HCT116 (cell line): Measurements from ENCODE around the gene CCDC142. TPM values are rescaled to one million over a fixed set of nuclear protein-coding genes. Genes with fewer than 3 reads are reported as not detected.
A peak's percentile ranks its signal among the peaks of the same experiment; 100 is the strongest.

Experiments used
- ATAC-seq: fragments of 200-7000 bp; cut with Tn5 transposase; 2 replicates; pipeline ENCODE4 v1.9.1; 2020; ENCODE audit warnings: mild to moderate bottlenecking, moderate library complexity
- BruUV-seq: library from RNA; stranded (reverse); fragments of 400-500 nt; replicated peaks from 2 replicates; lab custom pipeline; 2021; lab: Mats Ljungman, UMichigan
- CTCF ChIA-PET: fragments of 300-600 bp; sonication (Branson Sonifier 250); formaldehyde crosslinking; loops from one replicate; lab custom pipeline; 2021; ENCODE audit warnings: antibody characterized with exemption; lab: Charles Lee
- POLR2A ChIA-PET: fragments of 300-600, 350-600 bp; sonication (Branson Sonifier 250); formaldehyde crosslinking; loops from one replicate; lab custom pipeline; 2021; ENCODE audit warnings: antibody characterized with exemption; lab: Charles Lee
- RAD21 ChIA-PET, 2 experiments: fragments of 300-600 bp; sonication (Branson Sonifier 250); formaldehyde crosslinking; loops; one replicate each; lab custom pipeline; 2023; ENCODE audit warnings: low total read pairs in 2 of 2; ENCODE audit not compliant: uncharacterized antibody in 2 of 2, unreplicated experiment in 2 of 2, low non-redundant PET in 1 of 2; lab: Charles Lee
- DNase-seq: peaks from one replicate; pipeline ENCODE4 v3.0.0-alpha.2; 2010; ENCODE audit warnings: low read depth, low spot score
- H2AFZ ChIP-seq: fragments of 200-600 bp; shearing (Covaris generic), sonication (generic); 2 replicates; pipeline ENCODE4 v1.6.1; 2017; ENCODE audit warnings: low read depth, mixed run types, mixed read lengths, antibody characterized with exemption, low read length; ENCODE audit not compliant: poor library complexity, severe bottlenecking
- H3K27ac ChIP-seq: 2 replicates; pipeline ENCODE4 v1.5.1; 2012; ENCODE audit warnings: low read depth, low read length
- H3K27me3 ChIP-seq: fragments of 200-600 bp; sonication (generic); 2 replicates; pipeline ENCODE4 v1.6.1; 2016; ENCODE audit warnings: mixed run types, low read length, mixed read lengths; ENCODE audit not compliant: insufficient read depth
- H3K36me3 ChIP-seq, 2 experiments: fragments of 200-500 bp in 1 of 2; fragments of 200-600 bp in 1 of 2; sonication (Bioruptor generic) in 1 of 2; sonication (generic) in 1 of 2; 2 replicates each; pipeline versions ENCODE4 v1.5.1 to v1.6.1; 2014 to 2016; ENCODE audit warnings: low read length in 2 of 2, inconsistent platforms in 1 of 2, mixed read lengths in 1 of 2, mixed run types in 1 of 2; ENCODE audit not compliant: insufficient read depth in 2 of 2, control insufficient read depth in 1 of 2
- H3K4me1 ChIP-seq, 2 experiments: fragments of 200-600 bp in 1 of 2; sonication (generic) in 1 of 2; 2 replicates each; pipeline versions ENCODE4 v1.5.1 to v1.6.1; 2012 to 2017; ENCODE audit warnings: low read length in 2 of 2, inconsistent platforms in 1 of 2, mild to moderate bottlenecking in 1 of 2, mixed read lengths in 1 of 2, mixed run types in 1 of 2, moderate library complexity in 1 of 2; ENCODE audit not compliant: insufficient read depth in 2 of 2, control insufficient read depth in 1 of 2
- H3K4me2 ChIP-seq: fragments of 200-600 bp; sonication (generic); 2 replicates; pipeline ENCODE4 v1.6.1; 2017; ENCODE audit warnings: mixed run types, low read length, mixed read lengths
- H3K4me3 ChIP-seq, 2 experiments: fragments of 200-600 bp in 1 of 2; sonication (generic) in 1 of 2; replicated peaks in 1 of 2; 2 replicates each; pipeline ENCODE4 v1.5.1; 2011 to 2016; ENCODE audit warnings: low read length in 2 of 2, control low read depth in 1 of 2, low read depth in 1 of 2, mild to moderate bottlenecking in 1 of 2, mixed read lengths in 1 of 2, mixed run types in 1 of 2
- H3K79me2 ChIP-seq: fragments of 200-600 bp; sonication (generic); 2 replicates; pipeline ENCODE4 v1.6.1; 2017; ENCODE audit warnings: mild to moderate bottlenecking, mixed run types, low read length, moderate library complexity, mixed read lengths; ENCODE audit not compliant: insufficient read depth
- H3K9ac ChIP-seq: fragments of 200-600 bp; sonication (generic); 2 replicates; pipeline ENCODE4 v1.6.1; 2016; ENCODE audit warnings: low read length, mixed read lengths
- H3K9me2 ChIP-seq: fragments of 200-600 bp; sonication (generic), shearing (Covaris generic); 2 replicates; pipeline ENCODE4 v1.6.1; 2017; ENCODE audit warnings: mixed run types, mild to moderate bottlenecking, moderate library complexity; ENCODE audit not compliant: insufficient read depth
- H3K9me3 ChIP-seq, 2 experiments: fragments of 200-500 bp in 1 of 2; fragments of 200-600 bp in 1 of 2; sonication (Bioruptor generic) in 1 of 2; sonication (generic) in 1 of 2; 2 replicates each; pipeline ENCODE4 v1.6.1; 2014 to 2017; ENCODE audit warnings: low read length in 2 of 2, mixed read lengths in 2 of 2, inconsistent platforms in 1 of 2, low read depth in 1 of 2, mild to moderate bottlenecking in 1 of 2, mixed run types in 1 of 2, moderate library complexity in 1 of 2; ENCODE audit not compliant: control insufficient read depth in 1 of 2, insufficient read depth in 1 of 2
- H4K20me1 ChIP-seq: fragments of 200-600 bp; sonication (generic), shearing (Covaris generic); 2 replicates; pipeline ENCODE4 v1.6.1; 2017; ENCODE audit warnings: mixed run types, mild to moderate bottlenecking, moderate library complexity; ENCODE audit not compliant: insufficient read depth
- YY1 ChIP-seq: IDR thresholded peaks from 2 replicates; pipeline ENCODE4 v1.6.1; 2011; ENCODE audit warnings: low read length, low read depth, moderate library complexity, mild to moderate bottlenecking; ENCODE audit not compliant: insufficient replicate concordance; ENCODE audit errors: extremely low read depth
- intact Hi-C: fragments of 100-400 bp; cut with micrococcal nuclease; formaldehyde crosslinking; loops from 2 replicates; pipeline ENCODE4 v1.10.0; 2022
- total RNA-seq: library from RNA; stranded (reverse); gene quantifications from one replicate; pipeline ENCODE4 v1.2.1, GENCODE V29; 2021; ENCODE audit not compliant: unreplicated experiment
- TF ChIP-seq, protein P1 (sequence below): IDR thresholded peaks from 2 replicates; pipeline ENCODE4 v1.6.1; 2012

Gene CCDC142
- total RNA-seq, 1 experiment from 2014 or later = 15.0 TPM

DNA sequence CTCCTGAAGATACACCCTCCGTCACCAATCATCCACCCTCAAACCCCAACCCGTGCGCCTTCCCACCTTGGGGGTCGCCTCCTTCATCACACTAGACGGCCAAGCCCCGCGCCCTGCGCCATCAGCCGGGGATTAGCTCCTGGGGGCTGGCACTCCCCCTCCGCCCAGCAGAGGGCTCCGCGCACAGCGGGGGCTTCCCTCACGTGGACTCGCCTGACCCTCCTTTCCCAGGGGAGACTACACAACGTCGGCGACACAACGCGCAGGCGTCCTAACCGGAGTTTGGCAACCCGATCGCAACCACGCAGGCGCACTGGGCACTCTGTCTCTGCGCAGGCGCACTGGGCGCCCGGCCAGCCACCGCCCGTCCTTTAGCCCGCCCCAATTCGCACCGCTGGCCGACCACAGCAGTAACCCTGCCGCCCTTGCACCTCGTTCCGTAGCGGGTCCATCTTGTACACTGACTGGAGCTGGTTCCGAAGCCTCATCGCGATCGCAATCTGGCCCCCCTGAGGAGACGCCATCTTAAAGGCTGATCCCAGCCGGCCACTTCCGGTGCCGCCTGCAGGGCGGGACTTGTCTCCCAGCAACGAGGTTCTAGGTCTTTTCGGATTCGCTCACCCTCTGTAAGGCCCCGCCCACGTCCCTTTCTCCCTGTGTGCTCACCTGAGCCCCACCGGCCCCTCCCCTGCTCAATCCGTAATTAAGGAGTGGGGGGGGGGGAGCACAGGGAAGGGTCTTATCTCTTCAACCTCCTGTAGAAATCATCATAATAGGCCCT is 24.5 kb upstream of the CCDC142 start, which contains the start of gene PCGF1 (continued):
- TF ChIP-seq YY1 = peak; percentile 94
- TF ChIP-seq, all 23 proteins: peak for 5

DNA sequence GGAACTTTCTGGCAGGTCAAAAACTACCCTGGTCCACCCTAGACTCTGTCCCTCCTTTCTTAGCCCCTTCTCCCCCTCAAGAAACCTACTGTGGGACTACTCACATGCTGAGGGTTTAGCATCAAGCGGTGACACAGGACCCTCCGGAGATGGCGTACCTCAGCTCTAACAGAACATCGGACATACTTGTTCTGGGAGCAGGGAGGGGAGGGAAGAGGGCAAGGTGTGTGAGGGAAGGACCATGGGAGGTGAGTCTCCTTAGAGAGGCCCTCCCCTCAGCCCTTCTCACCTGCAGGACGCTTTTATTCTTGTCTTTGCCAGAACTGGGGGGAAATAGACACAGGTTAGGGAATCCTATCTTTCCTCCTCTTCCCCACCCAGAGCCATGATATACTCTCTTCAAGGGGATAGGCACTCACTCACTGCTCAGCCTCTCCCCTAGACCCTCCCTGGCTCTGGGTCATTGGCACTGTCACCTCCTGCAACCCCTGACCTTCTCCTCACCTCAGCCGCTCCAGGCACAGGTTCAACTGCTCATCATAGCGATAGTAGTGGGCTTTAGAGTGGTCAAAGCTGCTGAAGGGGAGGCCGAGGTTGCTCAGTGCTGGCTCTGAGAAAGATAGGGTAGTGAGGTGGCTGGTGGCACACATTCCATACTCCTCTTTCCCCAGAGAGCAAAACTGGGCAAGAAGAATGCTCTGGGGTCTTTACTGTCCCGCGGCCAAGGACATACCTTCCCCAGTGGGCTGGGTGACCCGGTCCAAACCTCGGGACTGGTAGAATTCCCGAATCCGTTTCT is 22.8 kb upstream of the CCDC142 start:
- ChIA-PET POLR2A (interaction anchor here (1.8 kb wide), 1 partner anchor 50 kb away, joined by 3 read pairs; no protein-coding TSS in a partner anchor), CTCF (interaction anchor here (1.7 kb wide), 1 partner anchor 26 kb away, joined by 4 read pairs; no protein-coding TSS in a partner anchor), RAD21 (no interaction called here)
- H3K9ac ChIP-seq = no peak overlapping the region
- no peaks in the 10 kb centered on the region for H3K27me3 ChIP-seq
- H3K4me2 ChIP-seq = peak overlapping the region; percentile 99
- peak overlapping the region; percentile 91; the same call in 1 of the 2 replicates for H3K27ac ChIP-seq
- H2AFZ ChIP-seq = no peak overlapping the region
- peaks cover 30 to 63% of the 10 kb centered on the region in 2 experiments for H3K4me1 ChIP-seq
- ATAC-seq = no peak
- no peaks in the 10 kb centered on the region for H4K20me1 ChIP-seq
- BruUV-seq = no TSS peak
- peak overlapping the region; percentile 85 to 93; a peak in 2 of 4 replicates for H3K4me3 ChIP-seq
- H3K79me2 ChIP-seq = peaks cover 22% of the 10 kb centered on the region
- H3K9me3 ChIP-seq = no peaks in the 10 kb centered on the region
- no peaks in the 10 kb centered on the region for H3K9me2 ChIP-seq
- DNase-seq = no peak
- intact Hi-C loops = loop anchor here (1.0 kb wide), 1 partner anchor 25 kb away; no protein-coding TSS in a partner anchor
- TF ChIP-seq, protein P1, sequence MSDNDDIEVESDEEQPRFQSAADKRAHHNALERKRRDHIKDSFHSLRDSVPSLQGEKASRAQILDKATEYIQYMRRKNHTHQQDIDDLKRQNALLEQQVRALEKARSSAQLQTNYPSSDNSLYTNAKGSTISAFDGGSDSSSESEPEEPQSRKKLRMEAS = no peak
- TF ChIP-seq, all 23 proteins: peak for 0
- H3K36me3 ChIP-seq = peaks cover 3 to 16% of the 10 kb centered on the region in 2 experiments; a peak in 2 of 4 replicates
